NT2/D1 (cell line): ENCODE measurements around the gene PRIMA1.

Experiments
- YY1 ChIP-seq: IDR thresholded peaks from 2 replicates; pipeline ENCODE4 v1.6.1; 2011; ENCODE audit not compliant: insufficient read length, insufficient read depth
- ZNF274 ChIP-seq: IDR thresholded peaks from 2 replicates; pipeline ENCODE4 v1.6.1; 2011; ENCODE audit warnings: mild to moderate bottlenecking, low read depth, low read length

DNA sequence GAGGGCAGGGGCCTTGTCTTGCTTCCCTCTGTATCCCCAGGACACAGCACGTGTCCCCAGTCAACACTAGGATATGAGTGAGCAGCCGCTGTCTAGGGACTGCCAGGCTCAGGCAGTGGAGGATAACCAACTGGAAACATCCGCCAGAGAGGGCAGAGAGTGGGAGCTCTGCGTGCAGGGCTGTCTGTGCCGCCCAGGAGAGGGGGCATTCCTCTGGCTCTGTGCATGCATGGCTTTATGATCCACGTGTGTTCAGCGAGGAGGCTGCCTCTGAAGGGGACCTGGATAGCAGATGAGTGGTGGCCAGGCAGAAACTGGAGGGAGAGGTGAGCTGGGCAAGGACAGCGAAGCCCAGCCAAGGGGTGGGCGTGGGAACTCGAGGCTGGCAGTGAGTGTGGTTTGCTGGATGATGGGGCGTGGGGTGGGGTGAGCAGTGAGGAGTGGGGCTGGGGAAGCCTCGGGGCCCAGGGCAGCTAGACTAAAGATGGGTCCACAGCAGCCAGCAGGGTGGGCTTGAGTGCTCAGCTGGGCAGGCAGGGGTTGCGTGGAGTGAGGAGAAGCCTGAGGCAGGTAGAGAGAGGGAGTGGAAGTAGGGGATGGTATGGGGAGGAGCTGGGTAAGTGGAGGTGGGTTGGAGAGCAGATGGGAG lies 72.9 kb downstream of the PRIMA1 start:
- no peak for TF ChIP-seq ZNF274
- TF ChIP-seq YY1 = no peak
